A673 (cell line): Measurements from ENCODE around the gene HOXD4. TPM values are rescaled to one million over a fixed set of nuclear protein-coding genes. Genes with fewer than 3 reads are reported as not detected.

Source experiments
- BruUV-seq: library from RNA; stranded (reverse); fragments of 400-500 nt; replicated peaks from 2 replicates; lab custom pipeline; 2021; lab: Mats Ljungman, UMichigan
- CTCF ChIA-PET: fragments of 300-600 bp; sonication (Branson Sonifier 250); formaldehyde crosslinking; loops from one replicate; lab custom pipeline; 2022; ENCODE audit warnings: antibody characterized with exemption; lab: Charles Lee
- POLR2A ChIA-PET: fragments of 300-600 bp; sonication (Branson Sonifier 250); formaldehyde crosslinking; loops from one replicate; lab custom pipeline; 2022; ENCODE audit warnings: antibody characterized with exemption; ENCODE audit not compliant: low non-redundant PET; lab: Charles Lee
- DNase-seq: peaks from one replicate; pipeline ENCODE4 v3.0.0-alpha.2; 2015; ENCODE audit warnings: low spot score
- H3K27ac ChIP-seq: fragments of 200-600 bp; sonication (generic); 2 replicates; pipeline ENCODE4 v1.5.1; 2016; ENCODE audit warnings: mixed run types, low read depth, mild to moderate bottlenecking, mixed read lengths, antibody characterized with exemption, low read length; ENCODE audit not compliant: poor library complexity, severe bottlenecking
- H3K27me3 ChIP-seq: fragments of 200-600 bp; sonication (generic); replicated peaks from 2 replicates; pipeline ENCODE4 v1.6.1; 2017; ENCODE audit warnings: mixed run types, low read depth, mild to moderate bottlenecking, mixed read lengths, antibody characterized with exemption, low read length; ENCODE audit not compliant: insufficient read depth, poor library complexity
- H3K36me3 ChIP-seq: fragments of 200-600 bp; sonication (generic); 2 replicates; pipeline ENCODE4 v1.6.1; 2016; ENCODE audit warnings: mixed run types, mild to moderate bottlenecking, mixed read lengths, antibody characterized with exemption, low read length; ENCODE audit not compliant: insufficient read depth, poor library complexity, severe bottlenecking
- H3K4me1 ChIP-seq: fragments of 200-600 bp; sonication (generic); 2 replicates; pipeline ENCODE4 v1.6.1; 2017; ENCODE audit warnings: mixed run types, mild to moderate bottlenecking, mixed read lengths, antibody characterized with exemption, low read length; ENCODE audit not compliant: insufficient read depth, poor library complexity, severe bottlenecking
- H3K4me3 ChIP-seq: fragments of 200-600 bp; sonication (generic); 2 replicates; pipeline ENCODE4 v1.5.1; 2016; ENCODE audit warnings: low read depth, mixed run types, mild to moderate bottlenecking, mixed read lengths, low read length; ENCODE audit not compliant: poor library complexity, severe bottlenecking
- H3K9me3 ChIP-seq: fragments of 200-600 bp; sonication (generic); 2 replicates; pipeline ENCODE4 v1.6.1; 2016; ENCODE audit warnings: mixed run types, low read depth, mild to moderate bottlenecking, mixed read lengths, antibody characterized with exemption, low read length; ENCODE audit not compliant: poor library complexity, severe bottlenecking
- CTCF ChIP-seq: fragments of 300-800, 200-600 bp; sonication (generic); conservative IDR thresholded peaks from 2 replicates; pipeline ENCODE4 v1.5.1; 2017; ENCODE audit warnings: low read depth, mild to moderate bottlenecking, antibody characterized with exemption, low read length, moderate library complexity, mixed read lengths
- EZH2 ChIP-seq: fragments of 200-600 bp; sonication (generic); IDR thresholded peaks from 2 replicates; pipeline ENCODE4 v1.6.1; 2017; ENCODE audit warnings: borderline replicate concordance, low read depth, mild to moderate bottlenecking, mixed read lengths, antibody characterized with exemption, low read length; ENCODE audit not compliant: poor library complexity, severe bottlenecking
- intact Hi-C: fragments of 100-400 bp; cut with micrococcal nuclease; formaldehyde crosslinking; loops from one replicate; pipeline ENCODE4 v1.10.0; 2022; ENCODE audit not compliant: unreplicated experiment
- total RNA-seq: library from RNA; stranded (reverse); gene quantifications from 2 replicates; pipeline ENCODE4 v1.2.3, GENCODE V29; 2021

HOXD4 gene
- total RNA-seq, 1 experiment from 2014 or later = 30.8 TPM

GRCh38 chr2:176154576-176155252, 3.4 kb downstream of the HOXD4 start:
- intact Hi-C loops = loop anchor here (5.0 kb wide), 1 partner anchor 303 kb away; no protein-coding TSS in a partner anchor
- BruUV-seq = no TSS peak
- no peaks in the 10 kb centered on the region for H3K9me3 ChIP-seq
- H3K4me3 ChIP-seq = no peak overlapping the region
- H3K4me1 ChIP-seq = peaks cover 25% of the 10 kb centered on the region
- no peaks in the 10 kb centered on the region for H3K27me3 ChIP-seq
- H3K36me3 ChIP-seq = peaks cover 65% of the 10 kb centered on the region
- TF ChIP-seq EZH2 (no peak), CTCF (no peak)
- H3K27ac ChIP-seq = no peak overlapping the region
- CTCF ChIA-PET = interaction anchor here (0.6 to 0.9 kb wide), 2 partner anchors 300 to 1570 kb away, joined by 5 to 6 read pairs; no protein-coding TSS in a partner anchor
- DNase-seq = no peak
- POLR2A ChIA-PET = interaction anchor here (0.6 kb wide), 1 partner anchor 1109 kb away, joined by 3 read pairs; no protein-coding TSS in a partner anchor

GRCh38 chr2:176155356-176156044, 4.2 kb downstream of the HOXD4 start:
- H3K27me3 ChIP-seq = no peaks in the 10 kb centered on the region
- no peak for DNase-seq
- no peak overlapping the region for H3K4me3 ChIP-seq
- POLR2A ChIA-PET = no interaction called here
- H3K4me1 ChIP-seq = peaks cover 25% of the 10 kb centered on the region
- intact Hi-C loops = loop anchor here (5.0 kb wide), 1 partner anchor 302 kb away; no protein-coding TSS in a partner anchor
- TF ChIP-seq CTCF (no peak), EZH2 (no peak)
- BruUV-seq = no TSS peak
- H3K36me3 ChIP-seq = peaks cover 63% of the 10 kb centered on the region
- H3K9me3 ChIP-seq = no peaks in the 10 kb centered on the region
- H3K27ac ChIP-seq = no peak overlapping the region
- CTCF ChIA-PET = interaction anchor here (0.6 kb wide), 1 partner anchor 1569 kb away, joined by 5 read pairs; no protein-coding TSS in a partner anchor

GRCh38 chr2:176156301-176156806, 5.0 kb downstream of the HOXD4 start:
- BruUV-seq = no TSS peak
- peaks cover 28% of the 10 kb centered on the region for H3K4me1 ChIP-seq
- H3K36me3 ChIP-seq = peaks cover 54% of the 10 kb centered on the region
- intact Hi-C loops = loop anchor here (5.0 kb wide), 1 partner anchor 301 kb away; no protein-coding TSS in a partner anchor
- TF ChIP-seq CTCF = no peak
- TF ChIP-seq EZH2 = no peak
- no peaks in the 10 kb centered on the region for H3K9me3 ChIP-seq
- CTCF ChIA-PET = no interaction called here
- H3K4me3 ChIP-seq = no peak overlapping the region
- H3K27ac ChIP-seq = no peak overlapping the region
- DNase-seq = no peak
- H3K27me3 ChIP-seq = no peaks in the 10 kb centered on the region
- POLR2A ChIA-PET = no interaction called here
